WTC11 (cell line): ENCODE results near the gene PSMF1. TPM values are rescaled to one million over a fixed set of nuclear protein-coding genes. Genes with fewer than 3 reads are reported as not detected.

Experiments
- ATAC-seq: fragments of 200-7000 bp; cut with Tn5 transposase; 2 replicates; pipeline ENCODE4 v1.10.0; 2021; ENCODE audit warnings: mild to moderate bottlenecking, moderate library complexity
- CTCF ChIA-PET: fragments of 300-600 bp; sonication (Branson Sonifier 250); formaldehyde crosslinking; loops from one replicate; lab custom pipeline; 2021; ENCODE audit warnings: antibody characterized with exemption; lab: Charles Lee
- POLR2A ChIA-PET: fragments of 350-600 bp; sonication (Branson Sonifier 250); formaldehyde crosslinking; loops from one replicate; lab custom pipeline; 2021; ENCODE audit warnings: antibody characterized with exemption; lab: Charles Lee
- DNase-seq: peaks from one replicate; pipeline ENCODE4 v3.0.0; 2021; ENCODE audit warnings: low spot score
- H3K27ac Mint-ChIP-seq: 2 replicates; pipeline ENCODE4 v1.8.0; 2021; ENCODE audit warnings: mixed read lengths
- H3K27me3 Mint-ChIP-seq: 2 replicates; pipeline ENCODE4 v1.8.0; 2021; ENCODE audit warnings: low read depth, mild to moderate bottlenecking, moderate library complexity, mixed read lengths
- H3K36me3 Mint-ChIP-seq: 2 replicates; pipeline ENCODE4 v1.8.0; 2021; ENCODE audit warnings: mixed read lengths
- H3K4me1 Mint-ChIP-seq: 2 replicates; pipeline ENCODE4 v1.8.0; 2022; ENCODE audit warnings: mixed read lengths
- H3K4me3 Mint-ChIP-seq: 2 replicates; pipeline ENCODE4 v1.8.0; 2021; ENCODE audit warnings: mild to moderate bottlenecking, moderate library complexity, mixed read lengths
- H3K9me3 Mint-ChIP-seq: 2 replicates; pipeline ENCODE4 v1.8.0; 2021; ENCODE audit warnings: mixed read lengths
- CREM ChIP-seq: sonication (generic); formaldehyde crosslinking; IDR thresholded peaks from 2 replicates; pipeline ENCODE4 v1.8.1; 2022; ENCODE audit warnings: mild to moderate bottlenecking, missing genetic modification reagents, moderate library complexity
- GRHL2 ChIP-seq: fragments of 250-450 bp; sonication (Bioruptor Pico); IDR thresholded peaks from 2 replicates; pipeline ENCODE4 v1.8.0; 2022; ENCODE audit warnings: mild to moderate bottlenecking, moderate library complexity; ENCODE audit not compliant: insufficient replicate concordance, severe bottlenecking
- IRF2 ChIP-seq: sonication (generic); formaldehyde crosslinking; IDR thresholded peaks from 2 replicates; pipeline ENCODE4 v1.8.0; 2022; ENCODE audit warnings: low read depth, missing genetic modification reagents, borderline replicate concordance
- MXD4 ChIP-seq: fragments of 250-450 bp; sonication (Bioruptor Pico); IDR thresholded peaks from 2 replicates; pipeline ENCODE4 v1.8.0; 2021; ENCODE audit warnings: mild to moderate bottlenecking, moderate library complexity, borderline replicate concordance
- MYBL2 ChIP-seq: sonication (generic); formaldehyde crosslinking; IDR thresholded peaks from 2 replicates; pipeline ENCODE4 v1.8.1; 2023; ENCODE audit warnings: mild to moderate bottlenecking, moderate library complexity, missing genetic modification reagents
- NR1H2 ChIP-seq: sonication (generic); formaldehyde crosslinking; IDR thresholded peaks from 2 replicates; pipeline ENCODE4 v1.9.0; 2021; ENCODE audit warnings: mild to moderate bottlenecking, moderate library complexity, missing genetic modification reagents
- OVOL2 ChIP-seq: fragments of 250-450 bp; sonication (Bioruptor Pico); IDR thresholded peaks from 2 replicates; pipeline ENCODE4 v1.9.0; 2021; ENCODE audit warnings: mild to moderate bottlenecking, borderline replicate concordance
- PRRX2 ChIP-seq: fragments of 250-450 bp; sonication (Bioruptor Pico); IDR thresholded peaks from 2 replicates; pipeline ENCODE4 v1.8.0; 2021; ENCODE audit warnings: mild to moderate bottlenecking
- RORB ChIP-seq: fragments of 250-450 bp; sonication (Bioruptor Pico); IDR thresholded peaks from 2 replicates; pipeline ENCODE4 v1.9.0; 2021; ENCODE audit warnings: mild to moderate bottlenecking
- SP1 ChIP-seq: sonication (generic); formaldehyde crosslinking; conservative IDR thresholded peaks from 2 replicates; pipeline ENCODE4 v1.8.1; 2022; ENCODE audit warnings: missing genetic modification reagents
- ZNF138 ChIP-seq: sonication (generic); formaldehyde crosslinking; conservative IDR thresholded peaks from 2 replicates; pipeline ENCODE4 v1.8.1; 2022; ENCODE audit warnings: mild to moderate bottlenecking, moderate library complexity, missing genetic modification reagents
- ZNF232 ChIP-seq: sonication (generic); formaldehyde crosslinking; IDR thresholded peaks from 2 replicates; pipeline ENCODE4 v1.8.0; 2022; ENCODE audit warnings: mild to moderate bottlenecking, missing genetic modification reagents
- ZNF423 ChIP-seq: fragments of 250-450 bp; sonication (Bioruptor Pico); IDR thresholded peaks from 2 replicates; pipeline ENCODE4 v2.1.2; 2022; ENCODE audit warnings: mild to moderate bottlenecking, moderate library complexity
- total RNA-seq: library from RNA; stranded (reverse); gene quantifications from 3 replicates; pipeline ENCODE4 v1.2.3, GENCODE V29; 2021
- TF ChIP-seq, protein P1 (sequence below): fragments of 250-450 bp; sonication (Bioruptor Pico); IDR thresholded peaks from 2 replicates; pipeline ENCODE4 v1.9.0; 2021; ENCODE audit warnings: mild to moderate bottlenecking, borderline replicate concordance
- TF ChIP-seq, protein P2 (sequence below): sonication (generic); formaldehyde crosslinking; IDR thresholded peaks from 2 replicates; pipeline ENCODE4 v1.8.1; 2023; ENCODE audit warnings: mild to moderate bottlenecking, missing genetic modification reagents
- TF ChIP-seq, protein P3 (sequence below): sonication (generic); formaldehyde crosslinking; IDR thresholded peaks from 2 replicates; pipeline ENCODE4 v1.8.0; 2022; ENCODE audit warnings: mild to moderate bottlenecking, missing genetic modification reagents
- TF ChIP-seq, protein P4 (sequence below): sonication (generic); formaldehyde crosslinking; IDR thresholded peaks from 2 replicates; pipeline ENCODE4 v1.8.1; 2023; ENCODE audit warnings: mild to moderate bottlenecking, moderate library complexity, missing genetic modification reagents
- TF ChIP-seq, protein P5 (sequence below): sonication (generic); formaldehyde crosslinking; IDR thresholded peaks from 2 replicates; pipeline ENCODE4 v1.8.1; 2023; ENCODE audit warnings: mild to moderate bottlenecking, missing genetic modification reagents, borderline replicate concordance
- TF ChIP-seq, protein P6 (sequence below): sonication (generic); formaldehyde crosslinking; IDR thresholded peaks from 2 replicates; pipeline ENCODE4 v1.8.1; 2023; ENCODE audit warnings: mild to moderate bottlenecking, missing genetic modification reagents
- TF ChIP-seq, protein P7 (sequence below): sonication (generic); formaldehyde crosslinking; IDR thresholded peaks from 2 replicates; pipeline ENCODE4 v1.8.0; 2022; ENCODE audit warnings: mild to moderate bottlenecking, missing genetic modification reagents

PSMF1 gene
- total RNA-seq, 1 experiment from 2014 or later = 113 TPM

DNA sequence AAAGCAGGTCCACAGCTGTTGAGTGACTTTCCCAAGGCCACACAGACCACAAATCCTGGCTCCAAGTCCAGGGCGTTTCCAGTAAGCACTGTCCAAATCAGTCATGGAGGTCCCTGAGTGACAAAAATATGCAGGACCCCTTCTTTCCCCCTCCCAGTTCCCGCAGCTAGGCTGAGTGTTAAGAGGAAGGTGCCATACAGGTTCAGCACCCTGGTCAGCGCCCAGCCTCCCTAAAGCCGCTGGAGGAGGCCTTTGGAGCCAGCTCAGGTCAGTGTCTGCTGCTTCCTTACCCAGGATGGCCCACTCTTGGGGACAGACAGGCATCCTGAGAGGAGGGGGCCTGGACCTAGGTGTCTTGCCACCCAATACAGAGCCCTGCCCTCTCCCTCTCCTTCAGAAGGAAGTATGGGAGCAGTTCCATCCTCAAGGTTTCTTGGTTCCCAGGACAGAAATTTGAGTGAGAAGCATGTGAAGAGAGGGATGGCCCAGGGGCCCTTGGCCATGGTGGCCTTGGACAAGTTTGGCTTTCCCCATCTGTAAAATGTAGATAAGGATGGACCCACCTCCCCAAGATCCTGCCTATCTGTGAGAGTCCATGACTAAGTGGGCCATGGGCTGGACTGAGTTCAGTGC lies 53.2 kb downstream of the PSMF1 start (continued):
- no peak for TF ChIP-seq SP1 (CRISPR knock-in tag)
- no peak for TF ChIP-seq MXD4 (CRISPR knock-in tag)
- TF ChIP-seq CREM = 0 out of 2 replicates have a peak, but pooled peaks have one; percentile 31
- TF ChIP-seq, protein P1, sequence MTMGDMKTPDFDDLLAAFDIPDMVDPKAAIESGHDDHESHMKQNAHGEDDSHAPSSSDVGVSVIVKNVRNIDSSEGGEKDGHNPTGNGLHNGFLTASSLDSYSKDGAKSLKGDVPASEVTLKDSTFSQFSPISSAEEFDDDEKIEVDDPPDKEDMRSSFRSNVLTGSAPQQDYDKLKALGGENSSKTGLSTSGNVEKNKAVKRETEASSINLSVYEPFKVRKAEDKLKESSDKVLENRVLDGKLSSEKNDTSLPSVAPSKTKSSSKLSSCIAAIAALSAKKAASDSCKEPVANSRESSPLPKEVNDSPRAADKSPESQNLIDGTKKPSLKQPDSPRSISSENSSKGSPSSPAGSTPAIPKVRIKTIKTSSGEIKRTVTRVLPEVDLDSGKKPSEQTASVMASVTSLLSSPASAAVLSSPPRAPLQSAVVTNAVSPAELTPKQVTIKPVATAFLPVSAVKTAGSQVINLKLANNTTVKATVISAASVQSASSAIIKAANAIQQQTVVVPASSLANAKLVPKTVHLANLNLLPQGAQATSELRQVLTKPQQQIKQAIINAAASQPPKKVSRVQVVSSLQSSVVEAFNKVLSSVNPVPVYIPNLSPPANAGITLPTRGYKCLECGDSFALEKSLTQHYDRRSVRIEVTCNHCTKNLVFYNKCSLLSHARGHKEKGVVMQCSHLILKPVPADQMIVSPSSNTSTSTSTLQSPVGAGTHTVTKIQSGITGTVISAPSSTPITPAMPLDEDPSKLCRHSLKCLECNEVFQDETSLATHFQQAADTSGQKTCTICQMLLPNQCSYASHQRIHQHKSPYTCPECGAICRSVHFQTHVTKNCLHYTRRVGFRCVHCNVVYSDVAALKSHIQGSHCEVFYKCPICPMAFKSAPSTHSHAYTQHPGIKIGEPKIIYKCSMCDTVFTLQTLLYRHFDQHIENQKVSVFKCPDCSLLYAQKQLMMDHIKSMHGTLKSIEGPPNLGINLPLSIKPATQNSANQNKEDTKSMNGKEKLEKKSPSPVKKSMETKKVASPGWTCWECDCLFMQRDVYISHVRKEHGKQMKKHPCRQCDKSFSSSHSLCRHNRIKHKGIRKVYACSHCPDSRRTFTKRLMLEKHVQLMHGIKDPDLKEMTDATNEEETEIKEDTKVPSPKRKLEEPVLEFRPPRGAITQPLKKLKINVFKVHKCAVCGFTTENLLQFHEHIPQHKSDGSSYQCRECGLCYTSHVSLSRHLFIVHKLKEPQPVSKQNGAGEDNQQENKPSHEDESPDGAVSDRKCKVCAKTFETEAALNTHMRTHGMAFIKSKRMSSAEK = no peak

DNA sequence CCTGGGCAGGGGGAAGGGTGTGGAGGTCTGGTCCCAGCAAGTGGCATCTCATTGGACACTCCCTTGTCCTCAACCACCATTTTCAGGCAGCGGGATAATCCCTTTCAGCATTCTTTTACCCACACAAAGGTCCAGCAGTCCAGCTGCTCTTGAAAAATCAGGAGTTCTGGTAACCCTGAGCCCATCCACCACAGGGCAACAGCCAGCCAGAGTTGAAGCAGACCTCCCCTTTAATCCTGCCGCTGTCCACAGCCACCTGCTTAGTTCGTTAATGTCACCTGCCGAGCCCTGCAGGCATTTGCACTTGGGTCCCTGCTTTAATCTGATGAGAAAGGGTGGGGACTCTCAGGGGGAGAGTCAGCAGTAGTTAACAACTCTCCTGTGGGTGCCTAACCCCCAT lies 55.3 kb downstream of the PSMF1 start:
- Mint-ChIP-seq H3K9me3 (no peaks in the 10 kb centered on the region), H3K27me3 (no peaks in the 10 kb centered on the region), H3K4me3 (no peak overlapping the region), H3K4me1 (0 out of 2 replicates have a peak, but pooled peaks cover 4% of the 10 kb centered on the region), H3K36me3 (peaks cover 10% of the 10 kb centered on the region), H3K27ac (no peak overlapping the region; the same call in 1 of the 2 replicates)
- ChIA-PET POLR2A (no interaction called here), CTCF (no interaction called here)
- TF ChIP-seq, protein P2, sequence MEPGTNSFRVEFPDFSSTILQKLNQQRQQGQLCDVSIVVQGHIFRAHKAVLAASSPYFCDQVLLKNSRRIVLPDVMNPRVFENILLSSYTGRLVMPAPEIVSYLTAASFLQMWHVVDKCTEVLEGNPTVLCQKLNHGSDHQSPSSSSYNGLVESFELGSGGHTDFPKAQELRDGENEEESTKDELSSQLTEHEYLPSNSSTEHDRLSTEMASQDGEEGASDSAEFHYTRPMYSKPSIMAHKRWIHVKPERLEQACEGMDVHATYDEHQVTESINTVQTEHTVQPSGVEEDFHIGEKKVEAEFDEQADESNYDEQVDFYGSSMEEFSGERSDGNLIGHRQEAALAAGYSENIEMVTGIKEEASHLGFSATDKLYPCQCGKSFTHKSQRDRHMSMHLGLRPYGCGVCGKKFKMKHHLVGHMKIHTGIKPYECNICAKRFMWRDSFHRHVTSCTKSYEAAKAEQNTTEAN = no peak
- TF ChIP-seq, protein P3, sequence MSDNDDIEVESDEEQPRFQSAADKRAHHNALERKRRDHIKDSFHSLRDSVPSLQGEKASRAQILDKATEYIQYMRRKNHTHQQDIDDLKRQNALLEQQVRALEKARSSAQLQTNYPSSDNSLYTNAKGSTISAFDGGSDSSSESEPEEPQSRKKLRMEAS (CRISPR knock-in tag) = no peak
- TF ChIP-seq, protein P4, sequence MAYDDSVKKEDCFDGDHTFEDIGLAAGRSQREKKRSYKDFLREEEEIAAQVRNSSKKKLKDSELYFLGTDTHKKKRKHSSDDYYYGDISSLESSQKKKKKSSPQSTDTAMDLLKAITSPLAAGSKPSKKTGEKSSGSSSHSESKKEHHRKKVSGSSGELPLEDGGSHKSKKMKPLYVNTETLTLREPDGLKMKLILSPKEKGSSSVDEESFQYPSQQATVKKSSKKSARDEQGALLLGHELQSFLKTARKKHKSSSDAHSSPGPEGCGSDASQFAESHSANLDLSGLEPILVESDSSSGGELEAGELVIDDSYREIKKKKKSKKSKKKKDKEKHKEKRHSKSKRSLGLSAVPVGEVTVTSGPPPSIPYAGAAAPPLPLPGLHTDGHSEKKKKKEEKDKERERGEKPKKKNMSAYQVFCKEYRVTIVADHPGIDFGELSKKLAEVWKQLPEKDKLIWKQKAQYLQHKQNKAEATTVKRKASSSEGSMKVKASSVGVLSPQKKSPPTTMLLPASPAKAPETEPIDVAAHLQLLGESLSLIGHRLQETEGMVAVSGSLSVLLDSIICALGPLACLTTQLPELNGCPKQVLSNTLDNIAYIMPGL (CRISPR knock-in tag) = no peak
- TF ChIP-seq GRHL2 (CRISPR knock-in tag) = no peak
- TF ChIP-seq ZNF138 (CRISPR knock-in tag) = no peak
- TF ChIP-seq ZNF232 (CRISPR knock-in tag) = no peak
- no peak for TF ChIP-seq PRRX2
- TF ChIP-seq OVOL2 (CRISPR knock-in tag) = no peak
- TF ChIP-seq, protein P5, sequence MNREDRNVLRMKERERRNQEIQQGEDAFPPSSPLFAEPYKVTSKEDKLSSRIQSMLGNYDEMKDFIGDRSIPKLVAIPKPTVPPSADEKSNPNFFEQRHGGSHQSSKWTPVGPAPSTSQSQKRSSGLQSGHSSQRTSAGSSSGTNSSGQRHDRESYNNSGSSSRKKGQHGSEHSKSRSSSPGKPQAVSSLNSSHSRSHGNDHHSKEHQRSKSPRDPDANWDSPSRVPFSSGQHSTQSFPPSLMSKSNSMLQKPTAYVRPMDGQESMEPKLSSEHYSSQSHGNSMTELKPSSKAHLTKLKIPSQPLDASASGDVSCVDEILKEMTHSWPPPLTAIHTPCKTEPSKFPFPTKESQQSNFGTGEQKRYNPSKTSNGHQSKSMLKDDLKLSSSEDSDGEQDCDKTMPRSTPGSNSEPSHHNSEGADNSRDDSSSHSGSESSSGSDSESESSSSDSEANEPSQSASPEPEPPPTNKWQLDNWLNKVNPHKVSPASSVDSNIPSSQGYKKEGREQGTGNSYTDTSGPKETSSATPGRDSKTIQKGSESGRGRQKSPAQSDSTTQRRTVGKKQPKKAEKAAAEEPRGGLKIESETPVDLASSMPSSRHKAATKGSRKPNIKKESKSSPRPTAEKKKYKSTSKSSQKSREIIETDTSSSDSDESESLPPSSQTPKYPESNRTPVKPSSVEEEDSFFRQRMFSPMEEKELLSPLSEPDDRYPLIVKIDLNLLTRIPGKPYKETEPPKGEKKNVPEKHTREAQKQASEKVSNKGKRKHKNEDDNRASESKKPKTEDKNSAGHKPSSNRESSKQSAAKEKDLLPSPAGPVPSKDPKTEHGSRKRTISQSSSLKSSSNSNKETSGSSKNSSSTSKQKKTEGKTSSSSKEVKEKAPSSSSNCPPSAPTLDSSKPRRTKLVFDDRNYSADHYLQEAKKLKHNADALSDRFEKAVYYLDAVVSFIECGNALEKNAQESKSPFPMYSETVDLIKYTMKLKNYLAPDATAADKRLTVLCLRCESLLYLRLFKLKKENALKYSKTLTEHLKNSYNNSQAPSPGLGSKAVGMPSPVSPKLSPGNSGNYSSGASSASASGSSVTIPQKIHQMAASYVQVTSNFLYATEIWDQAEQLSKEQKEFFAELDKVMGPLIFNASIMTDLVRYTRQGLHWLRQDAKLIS (CRISPR knock-in tag) = no peak
- TF ChIP-seq, protein P6, sequence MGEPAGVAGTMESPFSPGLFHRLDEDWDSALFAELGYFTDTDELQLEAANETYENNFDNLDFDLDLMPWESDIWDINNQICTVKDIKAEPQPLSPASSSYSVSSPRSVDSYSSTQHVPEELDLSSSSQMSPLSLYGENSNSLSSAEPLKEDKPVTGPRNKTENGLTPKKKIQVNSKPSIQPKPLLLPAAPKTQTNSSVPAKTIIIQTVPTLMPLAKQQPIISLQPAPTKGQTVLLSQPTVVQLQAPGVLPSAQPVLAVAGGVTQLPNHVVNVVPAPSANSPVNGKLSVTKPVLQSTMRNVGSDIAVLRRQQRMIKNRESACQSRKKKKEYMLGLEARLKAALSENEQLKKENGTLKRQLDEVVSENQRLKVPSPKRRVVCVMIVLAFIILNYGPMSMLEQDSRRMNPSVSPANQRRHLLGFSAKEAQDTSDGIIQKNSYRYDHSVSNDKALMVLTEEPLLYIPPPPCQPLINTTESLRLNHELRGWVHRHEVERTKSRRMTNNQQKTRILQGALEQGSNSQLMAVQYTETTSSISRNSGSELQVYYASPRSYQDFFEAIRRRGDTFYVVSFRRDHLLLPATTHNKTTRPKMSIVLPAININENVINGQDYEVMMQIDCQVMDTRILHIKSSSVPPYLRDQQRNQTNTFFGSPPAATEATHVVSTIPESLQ (CRISPR knock-in tag) = no peak
- no peak for TF ChIP-seq RORB (CRISPR knock-in tag)
- TF ChIP-seq MYBL2 = no peak
- TF ChIP-seq, protein P7, sequence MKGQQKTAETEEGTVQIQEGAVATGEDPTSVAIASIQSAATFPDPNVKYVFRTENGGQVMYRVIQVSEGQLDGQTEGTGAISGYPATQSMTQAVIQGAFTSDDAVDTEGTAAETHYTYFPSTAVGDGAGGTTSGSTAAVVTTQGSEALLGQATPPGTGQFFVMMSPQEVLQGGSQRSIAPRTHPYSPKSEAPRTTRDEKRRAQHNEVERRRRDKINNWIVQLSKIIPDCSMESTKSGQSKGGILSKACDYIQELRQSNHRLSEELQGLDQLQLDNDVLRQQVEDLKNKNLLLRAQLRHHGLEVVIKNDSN (CRISPR knock-in tag) = no peak
- TF ChIP-seq ZNF423 (CRISPR knock-in tag) = no peak
- TF ChIP-seq IRF2 (CRISPR knock-in tag) = no peak
- no peak for TF ChIP-seq NR1H2
- DNase-seq (no peak), ATAC-seq (no peak)
